Mesendoderm (in vitro differentiated cells): ENCODE data around the gene ZNF618.

ENCODE experiments used
- DNase-seq: peaks from one replicate; pipeline ENCODE4 v3.0.0; 2013
- H2AK5ac ChIP-seq: 2 replicates; pipeline ENCODE4 v1.6.1; 2013; ENCODE audit warnings: low read length, inconsistent platforms
- H2BK120ac ChIP-seq: 2 replicates; pipeline ENCODE4 v1.6.1; 2013; ENCODE audit warnings: low read depth, mild to moderate bottlenecking, low read length, moderate library complexity, mixed read lengths
- H2BK15ac ChIP-seq: replicated peaks from 2 replicates; pipeline ENCODE4 v1.6.1; 2013; ENCODE audit warnings: low read depth, mild to moderate bottlenecking, moderate library complexity
- H2BK5ac ChIP-seq: 2 replicates; pipeline ENCODE4 v1.6.1; 2013; ENCODE audit warnings: low read length, inconsistent platforms
- H3K18ac ChIP-seq: 2 replicates; pipeline ENCODE4 v1.6.1; 2013; ENCODE audit warnings: mild to moderate bottlenecking, low read length, mixed read lengths
- H3K23ac ChIP-seq: one replicate; pipeline ENCODE4 v1.6.1; 2013; ENCODE audit warnings: low read length
- H3K27ac ChIP-seq: 2 replicates; pipeline ENCODE4 v1.5.1; 2013; ENCODE audit warnings: low read depth, mild to moderate bottlenecking, inconsistent platforms, low read length, moderate library complexity
- H3K27me3 ChIP-seq: 2 replicates; pipeline ENCODE4 v1.6.1; 2013; ENCODE audit warnings: low read length, control low read depth, mild to moderate bottlenecking, inconsistent platforms; ENCODE audit not compliant: insufficient read depth, poor library complexity
- H3K36me3 ChIP-seq: 2 replicates; pipeline ENCODE4 v1.6.1; 2013; ENCODE audit warnings: low read length, inconsistent platforms; ENCODE audit not compliant: control insufficient read depth, insufficient read depth
- H3K4ac ChIP-seq: one replicate; pipeline ENCODE4 v1.6.1; 2013; ENCODE audit warnings: low read depth, mild to moderate bottlenecking, low read length, moderate library complexity
- H3K4me1 ChIP-seq: 2 replicates; pipeline ENCODE4 v1.6.1; 2013; ENCODE audit warnings: low read depth, low read length, inconsistent platforms; ENCODE audit not compliant: control insufficient read depth
- H3K4me2 ChIP-seq: 2 replicates; pipeline ENCODE4 v1.6.1; 2013; ENCODE audit warnings: low read length
- H3K4me3 ChIP-seq: 2 replicates; pipeline ENCODE4 v1.5.1; 2013; ENCODE audit warnings: mild to moderate bottlenecking, low read length
- H3K56ac ChIP-seq: one replicate; pipeline ENCODE4 v1.6.1; 2013; ENCODE audit warnings: low read length
- H3K79me1 ChIP-seq: 2 replicates; pipeline ENCODE4 v1.6.1; 2013; ENCODE audit warnings: low read length, inconsistent platforms
- H3K79me2 ChIP-seq: 2 replicates; pipeline ENCODE4 v1.6.1; 2013; ENCODE audit warnings: mild to moderate bottlenecking, low read length; ENCODE audit not compliant: control insufficient read depth, insufficient read depth
- H3K9ac ChIP-seq: 2 replicates; pipeline ENCODE4 v1.6.1; 2013; ENCODE audit warnings: low read length, inconsistent platforms
- H4K5ac ChIP-seq: one replicate; pipeline ENCODE4 v1.6.1; 2013; ENCODE audit warnings: low read length
- H4K8ac ChIP-seq: one replicate; pipeline ENCODE4 v1.6.1; 2013; ENCODE audit warnings: low read depth, mild to moderate bottlenecking, control low read depth, low read length, moderate library complexity
- WGBS: extraction: QIAGEN DNeasy Blood & Tissue Kit; methylation state at CpG from one replicate; pipeline ENCODE4 v1.1.7; 2013; ENCODE audit warnings: low lambda C conversion rate, missing lambda C conversion rate; ENCODE audit not compliant: insufficient coverage; ENCODE audit errors: extremely low coverage; 5-methylcytosine and 5-hydroxymethylcytosine counted together

ZNF618 gene

GRCh38 chr9:114085387-114085789 lies 209.3 kb downstream of the ZNF618 start:
- H2BK15ac ChIP-seq = no peak overlapping the region
- H3K4me1 ChIP-seq = no peaks in the 10 kb centered on the region
- H3K4ac ChIP-seq = no peak overlapping the region
- no peak overlapping the region for H3K4me3 ChIP-seq
- no peaks in the 10 kb centered on the region for H3K79me2 ChIP-seq
- no peaks in the 10 kb centered on the region for H3K79me1 ChIP-seq
- H3K27ac ChIP-seq = no peak overlapping the region
- H2AK5ac ChIP-seq = no peak overlapping the region
- H2BK5ac ChIP-seq = no peak overlapping the region
- no peak overlapping the region for H3K23ac ChIP-seq
- H4K8ac ChIP-seq = no peak overlapping the region
- no peak overlapping the region for H4K5ac ChIP-seq
- no peak overlapping the region for H3K9ac ChIP-seq
- H3K27me3 ChIP-seq = no peaks in the 10 kb centered on the region
- H3K56ac ChIP-seq = no peak overlapping the region
- WGBS = no CpG with 5 or more reads among the region's 9 CpGs
- H3K18ac ChIP-seq = no peak overlapping the region
- DNase-seq = no peak
- no peak overlapping the region for H3K4me2 ChIP-seq
- no peaks in the 10 kb centered on the region for H3K36me3 ChIP-seq
- H2BK120ac ChIP-seq = no peak overlapping the region

GRCh38 chr9:114086009-114086408 lies 209.9 kb downstream of the ZNF618 start:
- Histone ChIP-seq H3K4ac (no peak overlapping the region), H2BK120ac (no peak overlapping the region), H3K79me2 (no peaks in the 10 kb centered on the region), H3K4me3 (no peak overlapping the region), H2BK5ac (no peak overlapping the region), H3K27ac (no peak overlapping the region), H3K4me2 (no peak overlapping the region), H4K8ac (no peak overlapping the region), H2BK15ac (no peak overlapping the region), H3K56ac (no peak overlapping the region), H3K9ac (no peak overlapping the region), H3K23ac (no peak overlapping the region), H3K79me1 (no peaks in the 10 kb centered on the region), H2AK5ac (no peak overlapping the region), H3K4me1 (no peaks in the 10 kb centered on the region), H3K18ac (no peak overlapping the region), H3K36me3 (no peaks in the 10 kb centered on the region), H3K27me3 (no peaks in the 10 kb centered on the region), H4K5ac (no peak overlapping the region)
- WGBS = no CpG with 5 or more reads among the region's 6 CpGs
- no peak for DNase-seq

DNA sequence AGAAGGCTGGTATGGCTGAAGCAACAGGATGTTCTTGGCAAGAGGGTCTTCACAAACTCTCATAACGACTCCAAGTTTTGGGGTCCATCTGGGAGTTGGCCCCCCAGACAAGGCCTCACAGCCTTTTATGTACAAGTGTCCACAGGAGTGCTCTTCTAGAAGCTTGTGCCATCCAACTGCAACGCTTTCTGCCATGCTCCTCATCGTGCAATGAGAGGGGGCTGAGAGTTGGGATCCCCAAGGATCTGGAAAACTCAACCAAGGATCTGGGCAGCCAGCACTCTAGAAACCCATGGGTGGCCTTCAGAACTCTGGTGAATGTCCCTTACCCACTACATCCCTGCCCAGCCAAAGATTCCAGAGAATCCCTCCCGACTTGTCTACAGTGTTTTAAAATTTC lies 210.5 kb downstream of the ZNF618 start:
- Histone ChIP-seq H2AK5ac (no peak overlapping the region), H3K4me3 (no peak overlapping the region), H3K4ac (no peak overlapping the region), H3K79me1 (no peaks in the 10 kb centered on the region), H2BK120ac (no peak overlapping the region), H3K18ac (no peak overlapping the region), H2BK15ac (no peak overlapping the region), H3K36me3 (no peaks in the 10 kb centered on the region), H3K27me3 (no peaks in the 10 kb centered on the region), H3K79me2 (no peaks in the 10 kb centered on the region), H3K27ac (no peak overlapping the region), H3K4me2 (no peak overlapping the region), H3K56ac (no peak overlapping the region), H3K23ac (no peak overlapping the region), H3K9ac (no peak overlapping the region), H4K5ac (no peak overlapping the region), H2BK5ac (no peak overlapping the region), H3K4me1 (no peaks in the 10 kb centered on the region), H4K8ac (no peak overlapping the region)
- no CpG with 5 or more reads among the region's 4 CpGs for WGBS
- no peak for DNase-seq

GRCh38 chr9:114087721-114088120 lies 211.6 kb downstream of the ZNF618 start:
- Histone ChIP-seq H3K9ac (no peak overlapping the region), H3K36me3 (no peaks in the 10 kb centered on the region), H4K8ac (no peak overlapping the region)

GRCh38 chr9:114088571-114089170 lies 212.6 kb downstream of the ZNF618 start:
- H3K23ac ChIP-seq = no peak overlapping the region
- no peak overlapping the region for H2BK5ac ChIP-seq
- no peaks in the 10 kb centered on the region for H3K36me3 ChIP-seq
- H3K27ac ChIP-seq = no peak overlapping the region
- H4K8ac ChIP-seq = no peak overlapping the region
- no peaks in the 10 kb centered on the region for H3K4me1 ChIP-seq
- no peak overlapping the region for H2BK15ac ChIP-seq
- WGBS = no CpG with 5 or more reads among the region's 7 CpGs
- no peak overlapping the region for H2BK120ac ChIP-seq
- H3K4me3 ChIP-seq = no peak overlapping the region
- H2AK5ac ChIP-seq = no peak overlapping the region
- H3K18ac ChIP-seq = no peak overlapping the region
- no peak overlapping the region for H3K4ac ChIP-seq
- no peaks in the 10 kb centered on the region for H3K79me1 ChIP-seq
- no peak for DNase-seq
- H3K56ac ChIP-seq = no peak overlapping the region
- H4K5ac ChIP-seq = no peak overlapping the region
- H3K79me2 ChIP-seq = no peaks in the 10 kb centered on the region
- no peak overlapping the region for H3K4me2 ChIP-seq
- no peaks in the 10 kb centered on the region for H3K27me3 ChIP-seq
- H3K9ac ChIP-seq = no peak overlapping the region

More at GRCh38 chr9:114087721-114088120, 211.6 kb downstream of the ZNF618 start:
- WGBS = no CpG with 5 or more reads among the region's 7 CpGs
- no peaks in the 10 kb centered on the region for H3K27me3 ChIP-seq
- no peak overlapping the region for H3K27ac ChIP-seq
- H2BK15ac ChIP-seq = no peak overlapping the region
- H3K4me1 ChIP-seq = no peaks in the 10 kb centered on the region
- no peak overlapping the region for H4K5ac ChIP-seq
- no peak overlapping the region for H3K4me3 ChIP-seq
- no peak overlapping the region for H2AK5ac ChIP-seq
- H2BK120ac ChIP-seq = no peak overlapping the region
- H2BK5ac ChIP-seq = no peak overlapping the region
- no peaks in the 10 kb centered on the region for H3K79me1 ChIP-seq
- H3K56ac ChIP-seq = no peak overlapping the region
- no peaks in the 10 kb centered on the region for H3K79me2 ChIP-seq
- H3K4me2 ChIP-seq = no peak overlapping the region
- H3K4ac ChIP-seq = no peak overlapping the region
- no peak overlapping the region for H3K18ac ChIP-seq
- no peak for DNase-seq
- H3K23ac ChIP-seq = no peak overlapping the region

- no peak overlapping the region for H3K4me2 ChIP-seq
- no peak overlapping the region for H3K18ac ChIP-seq
- no peaks in the 10 kb centered on the region for H3K79me2 ChIP-seq
- WGBS = no CpG with 5 or more reads among the region's 4 CpGs
- no peak overlapping the region for H4K8ac ChIP-seq
- no peak overlapping the region for H2AK5ac ChIP-seq
- no peaks in the 10 kb centered on the region for H3K27me3 ChIP-seq
- H3K27ac ChIP-seq = no peak overlapping the region
- H3K79me1 ChIP-seq = no peaks in the 10 kb centered on the region
- H3K56ac ChIP-seq = no peak overlapping the region
- no peak overlapping the region for H3K23ac ChIP-seq
- no peak overlapping the region for H2BK120ac ChIP-seq
- H3K4me3 ChIP-seq = no peak overlapping the region
- H2BK5ac ChIP-seq = no peak overlapping the region
- DNase-seq = no peak
- H3K4me1 ChIP-seq = no peaks in the 10 kb centered on the region
- no peak overlapping the region for H3K9ac ChIP-seq
- no peak overlapping the region for H3K4ac ChIP-seq
- no peak overlapping the region for H2BK15ac ChIP-seq
- H4K5ac ChIP-seq = no peak overlapping the region
- no peaks in the 10 kb centered on the region for H3K36me3 ChIP-seq
Observed at GRCh38 chr9:114089206-114089840, 213.2 kb downstream of the ZNF618 start.
